ENCODE data around the gene ZNF726. TPM values are rescaled to one million over a fixed set of nuclear protein-coding genes. Genes with fewer than 3 reads are reported as not detected.

The ZNF726 gene
- total RNA-seq, 2 experiments from 2014 or later, result 19.1 to 20.7 TPM

- ChIA-PET POLR2A (no interaction called here), CTCF (no interaction called here)
- H3K27me3 Mint-ChIP-seq, result peaks cover under 1% of the 10 kb centered on the region
- ATAC-seq (no peak), DNase-seq (no peak)
- H3K4me1 Mint-ChIP-seq (ENCODE audit: low read depth), result no peaks in the 10 kb centered on the region
- H3K27ac Mint-ChIP-seq, result no peak overlapping the region
- no peak overlapping the region for H3K4me3 Mint-ChIP-seq
- TF ChIP-seq CTCF (IDR thresholded peaks at IDR 0.05), result no peak
- intact Hi-C loops (cut with micrococcal nuclease), result no loop called here
- no peaks in the 10 kb centered on the region for H3K9me3 Mint-ChIP-seq
- no peaks in the 10 kb centered on the region for H3K36me3 Mint-ChIP-seq (ENCODE audit: low read depth)
These were observed 63.4 kb downstream of the ZNF726 start for GRCh38 chr19:23978068-23978467.

- H3K27ac Mint-ChIP-seq, result no peak overlapping the region
- ChIA-PET CTCF (no interaction called here), POLR2A (no interaction called here)
- DNase-seq (no peak), ATAC-seq (no peak)
- TF ChIP-seq CTCF (IDR thresholded peaks at IDR 0.05), result no peak
- no peaks in the 10 kb centered on the region for H3K27me3 Mint-ChIP-seq
- intact Hi-C loops (cut with micrococcal nuclease), result no loop called here
- no peaks in the 10 kb centered on the region for H3K9me3 Mint-ChIP-seq
- no peaks in the 10 kb centered on the region for H3K4me1 Mint-ChIP-seq (ENCODE audit: low read depth)
- no peaks in the 10 kb centered on the region for H3K36me3 Mint-ChIP-seq (ENCODE audit: low read depth)
- H3K4me3 Mint-ChIP-seq, result no peak overlapping the region
These were observed 66.1 kb downstream of the ZNF726 start for GRCh38 chr19:23980805-23981204.

DNA sequence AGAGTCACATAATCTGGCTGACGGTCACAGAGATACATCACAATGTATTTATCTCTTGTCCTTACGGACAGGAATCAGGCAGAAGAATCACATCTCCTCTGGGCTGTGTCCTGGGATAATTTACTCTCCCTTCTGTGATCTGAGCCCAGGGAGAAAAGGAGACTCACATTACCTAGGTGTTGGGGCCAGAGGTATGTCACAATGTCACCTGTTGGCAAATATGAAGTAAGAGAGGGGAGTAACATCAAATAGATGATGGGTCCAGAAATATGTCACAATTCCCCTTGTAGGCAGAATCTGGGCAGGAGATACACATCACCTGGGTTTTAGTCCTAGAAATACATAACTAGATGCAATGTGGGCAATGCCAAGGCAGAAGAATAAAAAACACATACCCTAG is 67.2 kb downstream of the ZNF726 start:
- Mint-ChIP-seq H3K36me3 (ENCODE audit: low read depth) (no peaks in the 10 kb centered on the region), H3K27me3 (no peaks in the 10 kb centered on the region), H3K4me3 (no peak overlapping the region), H3K9me3 (no peaks in the 10 kb centered on the region), H3K4me1 (ENCODE audit: low read depth) (no peaks in the 10 kb centered on the region), H3K27ac (no peak overlapping the region)
- ATAC-seq, result no peak
- ChIA-PET POLR2A (interaction anchor here (0.6 kb wide), 1 partner anchor 42 kb away, joined by 3 read pairs; no protein-coding TSS in a partner anchor), CTCF (no interaction called here)
- DNase-seq, result no peak
- no peak for TF ChIP-seq CTCF (IDR thresholded peaks at IDR 0.05)
- intact Hi-C loops (cut with micrococcal nuclease), result no loop called here

- Mint-ChIP-seq H3K4me1 (ENCODE audit: low read depth) (no peaks in the 10 kb centered on the region), H3K4me3 (no peak overlapping the region)
- TF ChIP-seq CTCF (IDR thresholded peaks at IDR 0.05), result no peak
These were observed 68.7 kb downstream of the ZNF726 start for GRCh38 chr19:23983406-23983805.

More at GRCh38 chr19:23983406-23983805, 68.7 kb downstream of the ZNF726 start:
- no peak overlapping the region for H3K27ac Mint-ChIP-seq
- POLR2A ChIA-PET, result no interaction called here
- ATAC-seq, result no peak
- H3K36me3 Mint-ChIP-seq (ENCODE audit: low read depth), result no peaks in the 10 kb centered on the region
- no peaks in the 10 kb centered on the region for H3K9me3 Mint-ChIP-seq
- no peaks in the 10 kb centered on the region for H3K27me3 Mint-ChIP-seq
- no peak for DNase-seq
- intact Hi-C loops (cut with micrococcal nuclease), result no loop called here
- CTCF ChIA-PET, result no interaction called here

Other genes with a start within 250 kb of the ZNF726 start
- gene ZNF675, start 227.7 kb upstream of the ZNF726 start, total RNA-seq, result 10 to 100 TPM; 21.1 to 24.3 TPM
- 1 to 10 TPM; 5.0 to 6.4 TPM for gene ZNF681, start 156.0 kb upstream of the ZNF726 start, total RNA-seq
- 10 to 100 TPM in 1 of 2 experiments, 1 to 10 TPM in 1; 9.7 to 10.0 TPM for gene ZNF254, start 172.3 kb downstream of the ZNF726 start, total RNA-seq